CD4-positive, CD25-positive, alpha-beta regulatory T cell (primary cell): Measurements from ENCODE around the gene NME7. TPM values are rescaled to one million over a fixed set of nuclear protein-coding genes. Genes with fewer than 3 reads are reported as not detected.
"Not testable (repeated sequence)": the region's sequence is repeated elsewhere in the genome, so short reads cannot be mapped to it uniquely, and the experiment has no call there.

ENCODE experiments used
- ATAC-seq, 2 donors: fragments of 150-1000 bp; cut with Tn5 transposase; one replicate each; pipeline ENCODE4 v1.10.0; 2021; ENCODE audit warnings: low read depth in 2 of 2, moderate number of reproducible peaks in 2 of 2, moderate library complexity in 1 of 2
- DNase-seq, 3 donors: peaks; one replicate each; pipeline versions ENCODE4 v3.0.0 to v3.0.0-alpha.2; 2012 to 2022; ENCODE audit warnings: mixed read lengths in 1 of 3
- H3K27ac ChIP-seq: one replicate; pipeline ENCODE4 v1.7.0; 2013; ENCODE audit warnings: mild to moderate bottlenecking, low read length; ENCODE audit not compliant: insufficient read depth, poor library complexity, severe bottlenecking
- H3K27me3 ChIP-seq: one replicate; pipeline ENCODE4 v1.7.0; 2013; ENCODE audit warnings: low read length; ENCODE audit not compliant: control insufficient read depth, insufficient read depth
- H3K36me3 ChIP-seq: one replicate; pipeline ENCODE4 v1.7.0; 2013; ENCODE audit warnings: mild to moderate bottlenecking, low read length, moderate library complexity; ENCODE audit not compliant: control insufficient read depth, insufficient read depth
- H3K4me1 ChIP-seq: 2 replicates; pipeline ENCODE4 v1.7.0; 2013; ENCODE audit warnings: mild to moderate bottlenecking, low read length; ENCODE audit not compliant: insufficient read depth, control insufficient read depth, poor library complexity, severe bottlenecking
- H3K4me3 ChIP-seq: one replicate; pipeline ENCODE4 v1.7.0; 2013; ENCODE audit warnings: low read depth, mild to moderate bottlenecking, low read length, moderate library complexity
- H3K9me3 ChIP-seq, 2 experiments: 1 replicate in 1 of 2; 2 replicates in 1 of 2; pipeline ENCODE4 v1.7.0; 2013; ENCODE audit warnings: low read length in 2 of 2, mild to moderate bottlenecking in 1 of 2, moderate library complexity in 1 of 2; ENCODE audit not compliant: control insufficient read depth in 2 of 2
- H3K27ac Mint-ChIP-seq, 3 donors: one replicate each; pipeline ENCODE4 v1.8.0; 2020 to 2022; ENCODE audit warnings: mild to moderate bottlenecking in 3 of 3, mixed read lengths in 3 of 3, moderate library complexity in 2 of 3
- H3K27me3 Mint-ChIP-seq: one replicate; pipeline ENCODE4 v1.8.0; 2022; ENCODE audit warnings: mild to moderate bottlenecking, mixed read lengths
- H3K36me3 Mint-ChIP-seq: one replicate; pipeline ENCODE4 v1.8.0; 2020; ENCODE audit warnings: mixed read lengths
- H3K4me1 Mint-ChIP-seq, 4 donors: one replicate each; pipeline ENCODE4 v1.8.0; 2020 to 2022; ENCODE audit warnings: mixed read lengths in 4 of 4, mild to moderate bottlenecking in 1 of 4
- H3K4me3 Mint-ChIP-seq, 4 donors: one replicate each; pipeline ENCODE4 v1.8.0; 2020 to 2022; ENCODE audit warnings: mild to moderate bottlenecking in 4 of 4, mixed read lengths in 4 of 4, moderate library complexity in 3 of 4
- H3K9me3 Mint-ChIP-seq, 7 donors: one replicate each; pipeline ENCODE4 v1.8.0; 2020 to 2022; ENCODE audit warnings: mixed read lengths in 7 of 7, mild to moderate bottlenecking in 3 of 7, moderate library complexity in 2 of 7
- polyA plus RNA-seq, 4 donors: library from polyadenylated mRNA; unstranded; fragments of 300-500 nt; fragmentation: Illumina TruSeq; gene quantifications; one replicate each; pipeline ENCODE4 v1.2.3, GENCODE V29; 2021
- total RNA-seq: library from RNA; stranded (reverse); gene quantifications from one replicate; pipeline ENCODE4 v1.2.3, GENCODE V29; 2022

Gene NME7
- total and polyA plus RNA-seq, 5 donors from 2014 or later, result 8.3 to 40.2 (median 17.5) TPM

DNA sequence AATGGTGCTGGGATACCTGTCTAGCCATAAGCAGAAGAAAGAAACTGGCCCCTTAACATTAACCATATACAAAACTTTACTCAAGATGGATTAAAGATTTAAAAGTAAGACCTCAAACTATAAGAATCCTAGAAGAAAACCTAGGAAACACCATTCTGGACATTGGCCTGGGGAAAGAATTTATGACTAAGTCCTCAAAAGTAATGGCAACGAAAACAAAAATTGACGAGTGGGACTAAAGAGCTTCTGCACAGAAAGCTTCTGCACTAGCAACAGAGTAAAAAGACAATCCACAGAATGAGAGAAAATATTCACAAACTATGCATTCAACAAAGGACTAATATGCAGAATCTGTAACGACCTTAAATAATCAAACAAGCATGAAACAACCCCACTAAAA, 66.7 kb downstream of the NME7 start:
- ATAC-seq (no peak), DNase-seq (no peak)
- Histone ChIP-seq H3K36me3 (peaks cover 2% of the 10 kb centered on the region), H3K4me1 (no peaks in the 10 kb centered on the region), H3K4me3 (no peak overlapping the region), H3K27ac (no peak overlapping the region), H3K9me3 (no peaks in the 10 kb centered on the region), H3K27me3 (no peaks in the 10 kb centered on the region)
- Mint-ChIP-seq H3K36me3 (peaks cover 29% of the 10 kb centered on the region), H3K27ac (no peak overlapping the region), H3K9me3 (peaks cover 0 to 1% (median 0%) of the 10 kb centered on the region in 7 donors), H3K4me1 (peaks cover 0 to 4% (median 0%) of the 10 kb centered on the region in 4 donors), H3K4me3 (no peak overlapping the region), H3K27me3 (no peaks in the 10 kb centered on the region)

- H3K27me3 Mint-ChIP-seq, result no peaks in the 10 kb centered on the region
- H3K4me3 Mint-ChIP-seq, result no peak overlapping the region
- no peak overlapping the region for H3K27ac Mint-ChIP-seq
- Histone ChIP-seq H3K36me3 (peaks cover 2% of the 10 kb centered on the region), H3K9me3 (no peaks in the 10 kb centered on the region), H3K27me3 (no peaks in the 10 kb centered on the region), H3K4me3 (no peak overlapping the region), H3K4me1 (no peaks in the 10 kb centered on the region), H3K27ac (no peak overlapping the region)
- ATAC-seq (no peak), DNase-seq (no peak)
- no peaks in the 10 kb centered on the region for H3K9me3 Mint-ChIP-seq
- H3K36me3 Mint-ChIP-seq, result peaks cover 28% of the 10 kb centered on the region
- H3K4me1 Mint-ChIP-seq, result peaks cover 0 to 4% (median 1%) of the 10 kb centered on the region in 4 donors
Observed at GRCh38 chr1:169298441-169298840, 69.2 kb downstream of the NME7 start.

DNA sequence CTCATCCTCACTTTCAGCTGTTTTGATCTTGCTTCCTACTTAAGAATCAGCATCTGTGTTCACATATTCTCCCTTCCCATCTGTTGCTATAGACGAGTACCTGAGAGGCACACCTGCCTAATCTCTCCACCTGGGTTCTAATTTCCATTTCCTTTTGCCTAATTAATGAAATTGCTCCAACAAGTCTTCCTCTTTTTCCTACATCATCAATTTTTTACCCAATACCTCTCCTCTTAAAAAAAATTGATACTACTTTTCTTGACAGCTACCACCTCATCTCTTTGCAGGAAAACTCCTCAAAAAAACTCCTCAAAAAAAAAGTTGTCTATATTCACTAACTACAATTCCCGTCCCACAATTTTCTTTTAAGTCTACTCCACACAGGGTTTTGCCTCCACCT, 71.8 kb downstream of the NME7 start:
- H3K9me3 ChIP-seq, result no peaks in the 10 kb centered on the region
- H3K27ac ChIP-seq, result no peak overlapping the region
- peaks cover 38% of the 10 kb centered on the region for H3K36me3 Mint-ChIP-seq
- H3K4me3 ChIP-seq, result no peak overlapping the region
- peaks cover 0 to 4% (median 1%) of the 10 kb centered on the region in 4 donors for H3K4me1 Mint-ChIP-seq
- H3K27me3 Mint-ChIP-seq, result no peaks in the 10 kb centered on the region
- no peak overlapping the region for H3K27ac Mint-ChIP-seq
- no peaks in the 10 kb centered on the region for H3K9me3 Mint-ChIP-seq
- no peaks in the 10 kb centered on the region for H3K4me1 ChIP-seq
- no peak overlapping the region for H3K4me3 Mint-ChIP-seq
- no peak for ATAC-seq
- H3K36me3 ChIP-seq, result peaks cover 2% of the 10 kb centered on the region
- H3K27me3 ChIP-seq, result no peaks in the 10 kb centered on the region
- no peak for DNase-seq

GRCh38 chr1:169295425-169295824, 72.2 kb downstream of the NME7 start:
- H3K9me3 ChIP-seq, result no peaks in the 10 kb centered on the region
- Mint-ChIP-seq H3K4me3 (no peak overlapping the region), H3K27me3 (no peaks in the 10 kb centered on the region), H3K36me3 (peaks cover 42% of the 10 kb centered on the region), H3K27ac (no peak overlapping the region), H3K4me1 (peaks cover 0 to 4% (median 1%) of the 10 kb centered on the region in 4 donors), H3K9me3 (no peaks in the 10 kb centered on the region)
- H3K4me1 ChIP-seq, result no peaks in the 10 kb centered on the region
- no peak overlapping the region for H3K4me3 ChIP-seq
- no peaks in the 10 kb centered on the region for H3K27me3 ChIP-seq
- ATAC-seq, result no peak
- peaks cover 2% of the 10 kb centered on the region for H3K36me3 ChIP-seq
- no peak overlapping the region for H3K27ac ChIP-seq
- DNase-seq, result no peak

- DNase-seq (no peak), ATAC-seq (no peak)
- Mint-ChIP-seq H3K36me3 (peaks cover 37% of the 10 kb centered on the region), H3K4me3 (no peak overlapping the region), H3K27ac (no peak overlapping the region), H3K27me3 (no peaks in the 10 kb centered on the region), H3K4me1 (no peaks in the 10 kb centered on the region), H3K9me3 (peaks cover 0 to 10% (median 5%) of the 10 kb centered on the region in 7 donors)
- H3K4me3 ChIP-seq, result no peak overlapping the region
- H3K36me3 ChIP-seq, result no peaks in the 10 kb centered on the region
- no peaks in the 10 kb centered on the region for H3K27me3 ChIP-seq
- no peaks in the 10 kb centered on the region for H3K9me3 ChIP-seq
- no peaks in the 10 kb centered on the region for H3K4me1 ChIP-seq
- no peak overlapping the region for H3K27ac ChIP-seq
Observed at GRCh38 chr1:169289016-169289415, 78.6 kb downstream of the NME7 start.

- Mint-ChIP-seq H3K27me3 (no peaks in the 10 kb centered on the region), H3K4me1 (no peaks in the 10 kb centered on the region), H3K9me3 (peaks cover 1 to 21% (median 8%) of the 10 kb centered on the region in 7 donors), H3K36me3 (peaks cover 37% of the 10 kb centered on the region), H3K4me3 (no peak overlapping the region), H3K27ac (no peak overlapping the region)
- DNase-seq (no peak), ATAC-seq (no peak)
- no peaks in the 10 kb centered on the region for H3K27me3 ChIP-seq
- no peaks in the 10 kb centered on the region for H3K4me1 ChIP-seq
- no peak overlapping the region for H3K4me3 ChIP-seq
- no peaks in the 10 kb centered on the region for H3K9me3 ChIP-seq
- no peaks in the 10 kb centered on the region for H3K36me3 ChIP-seq
- H3K27ac ChIP-seq, result no peak overlapping the region
Observed at GRCh38 chr1:169288011-169288414, 79.6 kb downstream of the NME7 start.

- no peak overlapping the region for H3K27ac ChIP-seq
- H3K9me3 Mint-ChIP-seq, result peaks cover 1 to 27% (median 15%) of the 10 kb centered on the region in 7 donors
- no peak overlapping the region for H3K4me3 ChIP-seq
- H3K4me3 Mint-ChIP-seq, result no peak overlapping the region
- ATAC-seq (no peak), DNase-seq (no peak)
- H3K4me1 Mint-ChIP-seq, result no peaks in the 10 kb centered on the region
- H3K36me3 Mint-ChIP-seq, result peaks cover 36% of the 10 kb centered on the region
- no peaks in the 10 kb centered on the region for H3K27me3 ChIP-seq
- H3K9me3 ChIP-seq, result peaks cover 0 to under 1% of the 10 kb centered on the region in 2 experiments
- H3K4me1 ChIP-seq, result no peaks in the 10 kb centered on the region
- H3K27ac Mint-ChIP-seq, result no peak overlapping the region
- H3K36me3 ChIP-seq, result no peaks in the 10 kb centered on the region
- H3K27me3 Mint-ChIP-seq, result no peaks in the 10 kb centered on the region
Observed at GRCh38 chr1:169287280-169287679, 80.3 kb downstream of the NME7 start.

- not testable (repeated sequence) for DNase-seq, H3K27ac Mint-ChIP-seq, H3K27ac ChIP-seq, H3K27me3 Mint-ChIP-seq, H3K4me3 ChIP-seq, H3K4me1 Mint-ChIP-seq, ATAC-seq, H3K4me3 Mint-ChIP-seq, H3K36me3 ChIP-seq, H3K9me3 ChIP-seq, H3K27me3 ChIP-seq, H3K4me1 ChIP-seq
- Mint-ChIP-seq H3K36me3 (peaks cover 19% of the 10 kb centered on the region), H3K9me3 (peaks cover 4 to 52% (median 35%) of the 10 kb centered on the region in 7 donors)
Observed at GRCh38 chr1:169281562-169281961, 86.0 kb downstream of the NME7 start.
